Stomach (tissue), 4 donors: ENCODE data around the gene TNRC6B.

Source experiments
- POLR2A ChIP-seq, 4 donors: fragments of 450-650 bp; IDR thresholded peaks; one replicate each; pipeline ENCODE4 v1.6.1; 2016; ENCODE audit warnings: antibody characterized with exemption in 4 of 4, control low read depth in 2 of 4, mild to moderate bottlenecking in 1 of 4, moderate library complexity in 1 of 4
- POLR2AphosphoS5 ChIP-seq, 3 donors: sonication (generic); formaldehyde crosslinking; IDR thresholded peaks; one replicate each; pipeline ENCODE4 v1.6.1; 2016; ENCODE audit warnings: antibody characterized with exemption in 3 of 3
- TF ChIP-seq, protein P1 (sequence below), 7 experiments: fragments of 450-650 bp in 4 of 7; fragments of 200-600 bp in 3 of 7; sonication (generic) in 3 of 7; IDR thresholded peaks; one replicate each; pipeline ENCODE4 v1.5.1; 2016 to 2019; ENCODE audit warnings: antibody characterized with exemption in 7 of 7, control low read depth in 2 of 7, mild to moderate bottlenecking in 1 of 7

DNA sequence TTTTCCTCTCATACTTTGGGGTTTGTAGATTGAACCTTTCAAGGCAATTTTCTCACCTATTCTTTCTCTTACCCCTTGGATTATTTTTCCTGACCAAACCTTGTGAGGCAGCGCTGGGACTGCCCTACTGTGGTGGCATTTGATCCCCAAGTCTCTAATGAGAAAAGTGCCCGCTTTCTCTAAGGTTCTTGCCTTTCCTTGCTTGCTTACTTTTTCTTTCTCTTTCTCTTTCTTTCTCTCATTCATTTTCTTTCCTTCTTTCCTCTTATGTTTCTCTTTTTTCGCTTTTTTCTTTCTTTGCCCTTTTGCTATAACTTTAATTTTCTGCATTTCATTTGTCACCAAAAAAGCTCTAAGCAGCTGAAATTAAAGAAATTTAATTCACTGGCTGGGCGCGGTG lies 127.9 kb downstream of the TNRC6B start:
- TF ChIP-seq, protein P1, sequence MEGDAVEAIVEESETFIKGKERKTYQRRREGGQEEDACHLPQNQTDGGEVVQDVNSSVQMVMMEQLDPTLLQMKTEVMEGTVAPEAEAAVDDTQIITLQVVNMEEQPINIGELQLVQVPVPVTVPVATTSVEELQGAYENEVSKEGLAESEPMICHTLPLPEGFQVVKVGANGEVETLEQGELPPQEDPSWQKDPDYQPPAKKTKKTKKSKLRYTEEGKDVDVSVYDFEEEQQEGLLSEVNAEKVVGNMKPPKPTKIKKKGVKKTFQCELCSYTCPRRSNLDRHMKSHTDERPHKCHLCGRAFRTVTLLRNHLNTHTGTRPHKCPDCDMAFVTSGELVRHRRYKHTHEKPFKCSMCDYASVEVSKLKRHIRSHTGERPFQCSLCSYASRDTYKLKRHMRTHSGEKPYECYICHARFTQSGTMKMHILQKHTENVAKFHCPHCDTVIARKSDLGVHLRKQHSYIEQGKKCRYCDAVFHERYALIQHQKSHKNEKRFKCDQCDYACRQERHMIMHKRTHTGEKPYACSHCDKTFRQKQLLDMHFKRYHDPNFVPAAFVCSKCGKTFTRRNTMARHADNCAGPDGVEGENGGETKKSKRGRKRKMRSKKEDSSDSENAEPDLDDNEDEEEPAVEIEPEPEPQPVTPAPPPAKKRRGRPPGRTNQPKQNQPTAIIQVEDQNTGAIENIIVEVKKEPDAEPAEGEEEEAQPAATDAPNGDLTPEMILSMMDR (IDR thresholded peaks at IDR 0.05), result no peak
- TF ChIP-seq POLR2AphosphoS5 (IDR thresholded peaks at IDR 0.05) (no peak), POLR2A (IDR thresholded peaks at IDR 0.05) (no peak)
